GM18951 (cell line): ENCODE data around the gene AKR1B15.
"Not testable (repeated sequence)": the region's sequence is repeated elsewhere in the genome, so short reads cannot be mapped to it uniquely, and the experiment has no call there.

Experiments
- POLR2A ChIP-seq: IDR thresholded peaks from 4 replicates; pipeline ENCODE4 v1.6.1; 2011; ENCODE audit warnings: mild to moderate bottlenecking; ENCODE audit not compliant: insufficient read length, insufficient read depth; ENCODE audit errors: extremely low read depth
- in situ Hi-C: fragments of 300-500 bp; cut with MboI; formaldehyde crosslinking; loops from one replicate; pipeline ENCODE4 v1.12.0; 2022; ENCODE audit warnings: low sequenced_read_pairs, mixed read lengths, inconsistent platforms; ENCODE audit not compliant: unreplicated experiment

The AKR1B15 gene

GRCh38 chr7:134520130-134520529, 28.8 kb upstream of the AKR1B15 start:
- in situ Hi-C loops = no loop called here
- no peak for TF ChIP-seq POLR2A

GRCh38 chr7:134522601-134523000, 26.3 kb upstream of the AKR1B15 start:
- in situ Hi-C loops = no loop called here

GRCh38 chr7:134525449-134525848, 23.5 kb upstream of the AKR1B15 start:
- in situ Hi-C loops = not testable (repeated sequence)

More at GRCh38 chr7:134522601-134523000, 26.3 kb upstream of the AKR1B15 start:
- TF ChIP-seq POLR2A = no peak

DNA sequence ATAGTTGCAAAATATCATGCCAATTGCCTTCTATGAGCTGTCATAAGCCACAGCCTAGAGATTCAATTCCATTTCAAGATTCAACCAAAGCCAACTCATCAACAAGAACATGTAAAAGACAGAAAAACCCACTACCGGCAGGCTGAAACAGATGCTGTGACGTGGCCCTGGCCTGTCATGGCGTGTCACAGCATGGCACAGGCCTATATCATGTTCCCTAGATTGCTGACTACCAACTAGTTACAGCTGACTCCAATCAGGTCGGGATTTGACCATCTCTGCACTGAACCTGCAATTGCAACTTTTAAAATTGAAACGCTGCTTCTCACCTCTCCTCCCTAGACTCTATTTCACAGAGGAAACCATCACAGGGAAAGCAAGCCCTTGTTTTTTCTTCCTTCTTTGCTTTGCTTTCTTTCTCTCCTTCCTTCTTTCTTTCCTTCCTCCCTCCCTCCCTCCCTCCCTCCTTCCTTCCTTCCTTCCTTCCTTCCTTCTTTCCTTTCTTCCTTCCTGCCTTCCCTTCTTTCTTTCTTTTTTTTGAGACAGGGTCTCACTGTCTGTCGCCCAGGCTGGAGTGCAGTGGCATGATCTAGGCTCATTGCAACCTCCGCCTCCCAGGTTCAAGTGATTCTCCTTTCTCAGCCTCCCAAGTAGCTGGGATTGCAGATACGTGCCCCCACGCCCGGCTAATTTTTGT, 22.2 kb upstream of the AKR1B15 start:
- in situ Hi-C loops = not testable (repeated sequence)

GRCh38 chr7:134527979-134528371, 20.9 kb upstream of the AKR1B15 start:
- no peak for TF ChIP-seq POLR2A
- in situ Hi-C loops = no loop called here

GRCh38 chr7:134528749-134529148, 20.2 kb upstream of the AKR1B15 start:
- no peak for TF ChIP-seq POLR2A
- in situ Hi-C loops = no loop called here

GRCh38 chr7:134530460-134530859, 18.4 kb upstream of the AKR1B15 start:
- in situ Hi-C loops = no loop called here
- no peak for TF ChIP-seq POLR2A

GRCh38 chr7:134532180-134532953, 16.5 kb upstream of the AKR1B15 start:
- no peak for TF ChIP-seq POLR2A
- in situ Hi-C loops = no loop called here

- in situ Hi-C loops = no loop called here
- TF ChIP-seq POLR2A = no peak
These were observed 16.0 kb upstream of the AKR1B15 start for GRCh38 chr7:134532954-134533218.

DNA sequence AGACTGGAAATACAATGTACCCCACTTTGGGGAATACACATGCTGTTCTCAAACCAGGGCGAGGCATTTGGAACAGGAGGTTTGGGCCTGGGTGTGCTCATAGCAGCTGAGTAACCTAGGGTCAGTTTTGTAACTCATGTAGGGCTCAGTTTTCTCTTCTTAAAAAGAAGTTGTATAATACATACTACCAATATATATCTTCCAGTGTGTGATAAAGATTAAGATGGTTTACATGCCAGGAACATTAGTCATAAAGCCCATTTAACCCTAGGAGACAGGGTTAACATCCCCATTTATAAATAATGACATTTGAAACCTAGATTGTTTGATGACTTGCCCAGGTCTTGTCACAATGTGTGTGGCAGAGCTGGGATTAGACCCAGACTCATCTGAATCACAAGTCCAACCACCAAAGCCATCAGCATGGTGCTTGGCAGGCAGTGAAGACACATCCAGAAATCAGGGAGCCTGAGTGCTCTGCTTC, 15.6 kb upstream of the AKR1B15 start:
- no peak for TF ChIP-seq POLR2A
- in situ Hi-C loops = no loop called here

- TF ChIP-seq POLR2A = no peak
- in situ Hi-C loops = no loop called here
These were observed 14.3 kb upstream of the AKR1B15 start for GRCh38 chr7:134534633-134535032.

- in situ Hi-C loops = no loop called here
- TF ChIP-seq POLR2A = no peak
These were observed 13.5 kb upstream of the AKR1B15 start for GRCh38 chr7:134535272-134535918.

- TF ChIP-seq POLR2A = no peak
- in situ Hi-C loops = no loop called here
These were observed 13.0 kb upstream of the AKR1B15 start for GRCh38 chr7:134535919-134536299.

- in situ Hi-C loops = not testable (repeated sequence)
These were observed 12.4 kb upstream of the AKR1B15 start for GRCh38 chr7:134536558-134536957.

- in situ Hi-C loops = not testable (repeated sequence)
These were observed 11.6 kb upstream of the AKR1B15 start for GRCh38 chr7:134537273-134537781.
